T-cell (primary cell): Measurements from ENCODE around the gene LIX1. TPM values are rescaled to one million over a fixed set of nuclear protein-coding genes. Genes with fewer than 3 reads are reported as not detected.
A peak's percentile ranks its signal among the peaks of the same experiment; 100 is the strongest.

Source experiments
- ATAC-seq, 4 experiments: fragments of 200-7000 bp in 3 of 4; fragments of 150-1000 bp in 1 of 4; cut with Tn5 transposase; replicated peaks in 1 of 4; 1 replicate in 3 of 4; 2 replicates in 1 of 4; pipeline ENCODE4 v1.10.0; 2021; ENCODE audit warnings: moderate library complexity in 3 of 4, mild to moderate bottlenecking in 2 of 4, moderate number of reproducible peaks in 1 of 4
- CTCF ChIA-PET, 2 donors: fragments of 300-600 bp; sonication (Branson Sonifier 250); formaldehyde crosslinking; loops; one replicate each; lab custom pipeline; 2022; ENCODE audit warnings: antibody characterized with exemption in 2 of 2; lab: Charles Lee
- POLR2A ChIA-PET, 2 donors: fragments of 300-600 bp; sonication (Branson Sonifier 250); formaldehyde crosslinking; loops; one replicate each; lab custom pipeline; 2022; ENCODE audit warnings: antibody characterized with exemption in 2 of 2; lab: Charles Lee
- DNase-seq, 35 experiments: peaks; one replicate each; pipeline versions ENCODE4 v3.0.0 to v3.0.0-alpha.2; 2013 to 2023
- H3K27ac ChIP-seq: one replicate; pipeline ENCODE4 v1.5.1; 2013; ENCODE audit warnings: low read length
- H3K27me3 ChIP-seq, 2 experiments: replicated peaks in 1 of 2; 1 replicate in 1 of 2; 2 replicates in 1 of 2; pipeline versions ENCODE4 v1.6.1 to v1.7.0; 2013; ENCODE audit warnings: low read length in 1 of 2, mixed read lengths in 1 of 2; ENCODE audit not compliant: control insufficient read depth in 2 of 2, insufficient read depth in 2 of 2; ENCODE audit errors: extremely low read depth in 1 of 2
- H3K36me3 ChIP-seq, 2 donors: 1 replicate in 1 of 2; 2 replicates in 1 of 2; pipeline versions ENCODE4 v1.6.1 to v1.7.0; 2013; ENCODE audit warnings: low read length in 1 of 2; ENCODE audit not compliant: control insufficient read depth in 2 of 2, insufficient read depth in 1 of 2; ENCODE audit errors: extremely low read depth in 1 of 2
- H3K4me1 ChIP-seq, 2 experiments: 1 replicate in 1 of 2; 2 replicates in 1 of 2; pipeline versions ENCODE4 v1.6.1 to v1.7.0; 2013; ENCODE audit warnings: low read length in 2 of 2, mixed read lengths in 1 of 2; ENCODE audit not compliant: insufficient read depth in 2 of 2, control insufficient read depth in 1 of 2; ENCODE audit errors: extremely low read depth in 1 of 2
- H3K4me3 ChIP-seq, 2 donors: 1 replicate in 1 of 2; 2 replicates in 1 of 2; pipeline versions ENCODE4 v1.5.1 to v1.7.0; 2013; ENCODE audit warnings: mild to moderate bottlenecking in 2 of 2, low read length in 1 of 2, moderate library complexity in 1 of 2; ENCODE audit not compliant: control insufficient read depth in 1 of 2; ENCODE audit errors: extremely low read depth in 1 of 2
- H3K9me3 ChIP-seq: 2 replicates; pipeline ENCODE4 v1.7.0; 2013
- H3K27ac Mint-ChIP-seq, 2 donors: one replicate each; pipeline ENCODE4 v1.8.0; 2020 to 2021; ENCODE audit warnings: mild to moderate bottlenecking in 2 of 2, mixed read lengths in 2 of 2
- H3K27me3 Mint-ChIP-seq, 2 donors: one replicate each; pipeline ENCODE4 v1.8.0; 2021 to 2022; ENCODE audit warnings: mixed read lengths in 2 of 2
- H3K36me3 Mint-ChIP-seq: one replicate; pipeline ENCODE4 v1.8.0; 2021; ENCODE audit warnings: mixed read lengths
- H3K4me1 Mint-ChIP-seq, 3 donors: one replicate each; pipeline ENCODE4 v1.8.0; 2020 to 2022; ENCODE audit warnings: mixed read lengths in 3 of 3, mild to moderate bottlenecking in 1 of 3
- H3K4me3 Mint-ChIP-seq, 3 donors: one replicate each; pipeline ENCODE4 v1.8.0; 2020 to 2022; ENCODE audit warnings: mild to moderate bottlenecking in 3 of 3, mixed read lengths in 3 of 3, moderate library complexity in 3 of 3
- H3K9me3 Mint-ChIP-seq, 3 donors: one replicate each; pipeline ENCODE4 v1.8.0; 2020 to 2022; ENCODE audit warnings: mixed read lengths in 3 of 3
- whole genome bisulfite sequencing: methylation state at CpG from one replicate; pipeline ENCODE4 v1.1.5; 2013; ENCODE audit warnings: missing lambda C conversion rate; ENCODE audit not compliant: insufficient coverage; 5-methylcytosine and 5-hydroxymethylcytosine counted together
- total RNA-seq, 35 experiments: library from RNA in 6 of 35; stranded (reverse) in 6 of 35; fragments of 120-200 nt in 1 of 35; gene quantifications; one replicate each; pipeline versions ENCODE4 v1.2.1 to v1.2.4 and lab custom pipeline; 2013 to 2026

Gene LIX1
- total RNA-seq, 5 donors from 2014 or later (not counting 1 experiment from before 2014, with no cell fraction given) = not detected

DNA sequence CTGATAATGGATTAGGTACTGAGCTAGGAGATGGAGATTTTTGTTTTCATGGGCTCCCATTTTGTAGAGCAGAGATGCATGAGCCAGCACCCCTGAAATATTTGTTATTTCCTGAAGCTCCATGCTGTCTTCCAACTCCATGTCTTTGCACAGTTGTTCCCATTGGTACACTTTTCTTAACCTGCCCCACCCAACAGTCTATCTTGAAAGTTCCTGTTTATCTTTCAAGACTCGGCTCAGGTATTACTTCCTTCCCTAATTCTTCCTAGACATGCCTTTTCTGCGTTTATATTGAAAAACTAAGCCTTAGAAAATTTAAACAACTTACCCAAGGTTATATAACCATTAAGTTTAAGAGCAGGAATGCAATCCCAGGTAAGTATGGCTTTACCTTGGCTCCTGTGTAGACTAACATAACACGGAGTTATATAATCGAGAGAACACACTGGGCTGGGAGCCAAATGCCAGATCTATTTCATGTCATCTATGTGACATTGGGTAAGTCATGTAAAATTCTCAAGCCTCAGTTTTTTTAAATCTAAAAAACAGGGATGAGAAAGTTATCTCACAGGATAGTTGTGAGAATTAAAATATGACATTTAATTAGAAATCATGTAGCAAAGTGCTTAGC is 67.4 kb downstream of the LIX1 start:
- Mint-ChIP-seq H3K36me3 (peaks cover 3% of the 10 kb centered on the region), H3K4me3 (no peak overlapping the region), H3K9me3 (no peaks in the 10 kb centered on the region), H3K27me3 (peaks cover 0 to 5% of the 10 kb centered on the region in 2 donors), H3K27ac (no peak overlapping the region), H3K4me1 (peaks cover 0 to 7% (median 4%) of the 10 kb centered on the region in 3 donors)
- Histone ChIP-seq H3K27ac (no peak overlapping the region), H3K36me3 (no peaks in the 10 kb centered on the region), H3K4me3 (no peak overlapping the region), H3K27me3 (peaks cover 0 to 6% of the 10 kb centered on the region in 2 experiments), H3K9me3 (no peaks in the 10 kb centered on the region), H3K4me1 (no peaks in the 10 kb centered on the region)
- 57% methylated on average over 1 of the region's 4 CpGs for WGBS
- ChIA-PET CTCF (interaction anchor here in 1 of 2 donors (0.5 kb wide), 1 partner anchor 1621 kb away, joined by 3 read pairs; no protein-coding TSS in a partner anchor), POLR2A (no interaction called here)
- DNase-seq (no peak), ATAC-seq (no peak)

DNA sequence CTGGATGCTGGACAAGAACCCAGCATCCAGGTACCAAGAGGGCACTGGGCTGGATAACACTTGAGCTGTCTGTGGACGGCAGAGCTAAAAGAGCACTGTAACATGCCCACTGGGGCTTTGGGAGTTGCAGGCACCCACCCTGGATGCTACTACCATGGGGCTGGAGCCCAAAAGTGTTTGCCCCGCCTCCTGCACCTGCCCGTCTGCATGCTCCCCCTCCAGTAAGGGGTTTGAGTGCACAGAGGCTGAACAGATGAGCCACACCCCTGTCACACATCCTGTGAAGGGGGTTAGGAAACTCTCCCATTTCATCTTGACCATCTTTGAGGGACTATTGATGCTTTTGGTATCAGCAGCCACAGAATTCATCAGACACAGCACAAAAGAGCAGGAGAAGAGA is 69.0 kb downstream of the LIX1 start:
- CTCF ChIA-PET = no interaction called here
- WGBS = 100% methylated on average over 2 of the region's 3 CpGs

DNA sequence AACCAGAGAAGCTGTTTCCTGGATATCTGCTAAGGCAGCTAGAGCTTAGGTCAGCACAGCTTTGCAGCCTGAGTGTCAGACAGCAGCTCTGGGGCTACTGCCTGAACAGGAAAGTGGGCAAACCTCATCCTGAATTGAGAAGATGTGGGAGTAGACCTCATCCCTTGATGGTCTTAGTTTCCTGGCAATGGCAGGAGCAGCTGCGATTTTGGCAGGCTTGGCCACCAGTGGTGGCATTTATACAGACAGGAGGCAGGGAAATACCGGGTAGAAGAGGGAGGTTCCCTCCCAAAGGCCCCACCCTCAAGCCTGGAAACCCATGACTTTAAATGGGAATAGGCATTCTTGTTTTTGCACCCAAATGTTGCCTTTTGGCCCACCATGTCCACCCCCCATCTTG is 69.7 kb downstream of the LIX1 start:
- Histone ChIP-seq H3K27me3 (peaks cover 0 to 6% of the 10 kb centered on the region in 2 experiments), H3K4me3 (no peak overlapping the region), H3K27ac (no peak overlapping the region), H3K4me1 (no peaks in the 10 kb centered on the region), H3K36me3 (no peaks in the 10 kb centered on the region), H3K9me3 (no peaks in the 10 kb centered on the region)
- H3K4me1 Mint-ChIP-seq = peaks cover 5 to 7% (median 6%) of the 10 kb centered on the region in 3 donors
- no peak for ATAC-seq
- H3K27me3 Mint-ChIP-seq = peaks cover 0 to 5% of the 10 kb centered on the region in 2 donors
- no peak overlapping the region for H3K4me3 Mint-ChIP-seq
- CTCF ChIA-PET = no interaction called here
- no peaks in the 10 kb centered on the region for H3K9me3 Mint-ChIP-seq
- H3K36me3 Mint-ChIP-seq = peaks cover 3% of the 10 kb centered on the region
- POLR2A ChIA-PET = interaction anchor here in 1 of 2 donors (0.6 kb wide), 1 partner anchor 44 kb away, joined by 3 read pairs; no protein-coding TSS in a partner anchor
- DNase-seq = no peak
- H3K27ac Mint-ChIP-seq = peak overlapping the region in 1 of 2 donors; percentile 63
- WGBS = 80% methylated on average over 1 of the region's 2 CpGs

More for the DNA sequence above, 69.0 kb downstream of the LIX1 start:
- H3K27ac Mint-ChIP-seq = no peak overlapping the region
- no peaks in the 10 kb centered on the region for H3K9me3 ChIP-seq
- POLR2A ChIA-PET = no interaction called here
- no peak overlapping the region for H3K27ac ChIP-seq
- H3K4me3 Mint-ChIP-seq = peak overlapping the region in 1 of 3 donors; percentile 22
- no peaks in the 10 kb centered on the region for H3K9me3 Mint-ChIP-seq
- H3K4me1 Mint-ChIP-seq = peaks cover 3 to 4% (median 3%) of the 10 kb centered on the region in 3 donors
- no peak for DNase-seq
- H3K4me3 ChIP-seq = no peak overlapping the region
- peaks cover 0 to 5% of the 10 kb centered on the region in 2 donors for H3K27me3 Mint-ChIP-seq
- no peak for ATAC-seq
- no peaks in the 10 kb centered on the region for H3K4me1 ChIP-seq
- no peaks in the 10 kb centered on the region for H3K36me3 ChIP-seq
- H3K27me3 ChIP-seq = peaks cover 0 to 6% of the 10 kb centered on the region in 2 experiments
- peaks cover 3% of the 10 kb centered on the region for H3K36me3 Mint-ChIP-seq

DNA sequence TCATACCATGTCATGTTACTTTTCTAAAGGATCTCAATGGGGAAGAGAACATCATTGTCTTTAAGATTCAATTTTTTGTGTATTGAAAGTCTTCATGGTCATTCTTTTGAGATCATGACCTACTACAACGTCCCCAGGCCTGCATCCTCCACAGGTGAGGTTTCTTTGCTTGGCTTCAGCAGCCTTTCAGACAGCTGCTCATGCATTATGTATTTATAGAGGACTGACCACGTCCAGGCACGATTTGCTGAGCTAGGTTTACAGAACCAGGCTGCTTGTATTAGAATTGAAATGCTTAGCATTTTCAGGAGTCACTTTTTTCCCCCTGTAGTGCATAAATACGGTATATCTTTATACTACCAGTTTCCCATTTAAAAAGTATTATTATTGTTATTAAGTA is 70.4 kb downstream of the LIX1 start:
- DNase-seq (no peak), ATAC-seq (no peak)
- Mint-ChIP-seq H3K4me1 (peaks cover 5 to 7% (median 6%) of the 10 kb centered on the region in 3 donors), H3K36me3 (peaks cover 3% of the 10 kb centered on the region), H3K27me3 (peaks cover 0 to 5% of the 10 kb centered on the region in 2 donors), H3K4me3 (no peak overlapping the region), H3K27ac (no peak overlapping the region), H3K9me3 (no peaks in the 10 kb centered on the region)
- CTCF ChIA-PET = no interaction called here
- Histone ChIP-seq H3K27ac (no peak overlapping the region), H3K9me3 (no peaks in the 10 kb centered on the region), H3K4me3 (no peak overlapping the region), H3K4me1 (no peaks in the 10 kb centered on the region), H3K36me3 (no peaks in the 10 kb centered on the region), H3K27me3 (peaks cover 0 to 6% of the 10 kb centered on the region in 2 experiments)
- POLR2A ChIA-PET = interaction anchor here in 1 of 2 donors (0.6 kb wide), 1 partner anchor 43 kb away, joined by 3 read pairs; no protein-coding TSS in a partner anchor
- no CpG with 5 or more reads among the region's 4 CpGs for WGBS

DNA sequence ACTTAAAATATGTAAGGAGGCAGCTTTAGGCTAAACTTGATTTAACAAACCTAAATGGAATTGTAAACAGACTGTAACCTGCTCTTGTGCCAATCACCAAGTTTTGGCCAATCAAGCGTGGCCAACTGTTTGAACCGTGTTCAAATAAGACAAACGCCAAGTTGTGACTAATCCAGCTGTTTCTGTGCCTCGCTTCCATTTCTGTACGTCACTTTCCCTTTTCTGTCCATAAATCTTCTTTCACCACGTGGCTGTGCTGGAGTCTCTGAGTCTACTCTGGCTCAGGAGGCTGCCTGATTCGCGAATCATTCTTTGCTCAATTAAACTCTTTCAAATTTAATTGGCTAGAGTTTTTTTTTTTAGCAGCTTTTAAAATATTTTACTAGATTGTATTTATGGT is 71.3 kb downstream of the LIX1 start:
- Mint-ChIP-seq H3K36me3 (peaks cover 3% of the 10 kb centered on the region), H3K9me3 (no peaks in the 10 kb centered on the region), H3K27me3 (peaks cover 0 to 5% of the 10 kb centered on the region in 2 donors), H3K4me3 (no peak overlapping the region), H3K4me1 (peaks cover 5 to 7% (median 6%) of the 10 kb centered on the region in 3 donors), H3K27ac (no peak overlapping the region)
- Histone ChIP-seq H3K27ac (no peak overlapping the region), H3K27me3 (peaks cover 0 to 6% of the 10 kb centered on the region in 2 experiments), H3K9me3 (no peaks in the 10 kb centered on the region), H3K36me3 (no peaks in the 10 kb centered on the region), H3K4me3 (no peak overlapping the region), H3K4me1 (no peaks in the 10 kb centered on the region)
- WGBS = 97% methylated on average over 4 of the region's 8 CpGs
- ChIA-PET POLR2A (no interaction called here), CTCF (no interaction called here)
- no peak for ATAC-seq
- no peak for DNase-seq

DNA sequence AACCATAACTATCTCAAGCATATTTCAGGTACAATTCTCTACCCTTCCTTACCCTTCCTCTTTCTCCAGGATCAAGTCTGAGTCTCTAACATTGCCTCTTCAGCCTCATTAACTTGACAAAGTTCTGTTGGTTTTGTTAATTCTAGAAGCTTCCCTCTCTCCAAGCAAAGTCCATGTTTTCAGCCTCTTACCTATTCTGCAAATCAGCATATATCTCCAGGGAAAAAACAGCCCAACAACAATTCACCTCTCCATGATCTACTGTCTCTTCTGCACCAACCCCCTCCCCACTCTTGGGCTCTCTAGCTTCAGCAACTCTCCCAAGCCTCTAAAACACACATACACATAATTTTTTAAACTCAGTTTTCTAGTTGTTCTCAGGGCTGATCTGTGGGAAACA is 72.2 kb downstream of the LIX1 start:
- H3K36me3 ChIP-seq = no peaks in the 10 kb centered on the region
- peaks cover 0 to 5% of the 10 kb centered on the region in 2 donors for H3K27me3 Mint-ChIP-seq
- DNase-seq = no peak
- peaks cover 0 to 6% of the 10 kb centered on the region in 2 experiments for H3K27me3 ChIP-seq
- peaks cover 5 to 8% (median 6%) of the 10 kb centered on the region in 3 donors for H3K4me1 Mint-ChIP-seq
- no peak overlapping the region for H3K4me3 Mint-ChIP-seq
- H3K27ac ChIP-seq = no peak overlapping the region
- no peak for ATAC-seq
- H3K4me1 ChIP-seq = peaks cover 0 to 6% of the 10 kb centered on the region in 2 experiments
- POLR2A ChIA-PET = interaction anchor here in 1 of 2 donors (0.7 to 1.1 kb wide), 2 partner anchors 22 to 1135 kb away, joined by 5 to 6 read pairs; no protein-coding TSS in a partner anchor
- H3K27ac Mint-ChIP-seq = no peak overlapping the region
- no peak overlapping the region for H3K4me3 ChIP-seq
- H3K9me3 ChIP-seq = no peaks in the 10 kb centered on the region
- CTCF ChIA-PET = interaction anchor here in 1 of 2 donors (0.7 kb wide), 1 partner anchor 352 kb away, joined by 3 read pairs; no protein-coding TSS in a partner anchor
- H3K9me3 Mint-ChIP-seq = no peaks in the 10 kb centered on the region
- H3K36me3 Mint-ChIP-seq = peaks cover 3% of the 10 kb centered on the region
